ENCODE data around the gene MLKL.

The MLKL gene

DNA sequence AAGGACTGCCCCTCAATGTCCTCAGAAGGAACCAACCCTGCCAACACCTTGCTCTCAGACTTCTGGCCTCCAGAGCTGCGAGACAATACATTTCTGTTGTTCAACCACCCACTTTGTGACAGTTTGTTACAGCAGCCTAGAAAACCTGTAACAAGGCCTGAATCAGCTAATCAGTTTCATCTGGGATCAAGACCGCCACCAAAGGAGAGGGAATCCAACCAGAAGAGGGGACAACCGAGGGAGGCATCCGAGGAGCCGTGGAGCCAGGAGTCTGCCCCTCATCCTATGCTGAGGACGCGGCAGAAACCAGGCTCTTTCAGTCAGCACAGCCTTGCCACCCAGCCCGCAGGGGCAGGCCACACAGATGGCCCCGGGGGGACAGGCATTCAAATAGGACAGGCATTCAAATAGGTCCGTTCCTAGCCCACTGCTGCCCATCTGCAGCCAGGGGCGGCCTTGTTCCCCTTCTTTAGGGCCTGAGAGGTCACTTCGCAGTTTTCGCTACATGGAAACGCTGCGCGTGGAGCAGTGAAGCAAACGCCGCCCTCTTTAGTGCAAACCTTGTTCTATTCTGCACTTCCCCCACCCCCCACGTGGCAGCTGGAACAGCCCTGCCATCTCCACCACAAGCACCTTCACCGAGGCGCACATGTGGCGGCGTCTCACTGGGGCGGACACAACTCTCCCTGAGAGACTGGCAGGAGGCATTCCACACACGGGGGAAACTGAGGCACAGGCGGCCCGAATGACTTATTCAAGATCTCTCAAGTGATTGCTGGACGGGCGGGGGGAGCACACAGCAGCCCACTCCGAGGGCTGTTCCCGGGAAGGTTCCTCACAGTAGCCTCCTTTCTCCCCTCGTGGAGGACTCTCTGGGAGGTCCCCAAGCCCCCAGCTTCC is 47.3 kb upstream of the MLKL start:
- H3K27me3 ChIP-seq (ENCODE audit: low read depth, low read length), result peaks cover 6% of the 10 kb centered on the region; the same call in 1 of the 2 replicates
- no peak for TF ChIP-seq EZH2phosphoT487 (IDR thresholded peaks at IDR 0.05; ENCODE audit: low read depth)
- TF ChIP-seq, protein P1, sequence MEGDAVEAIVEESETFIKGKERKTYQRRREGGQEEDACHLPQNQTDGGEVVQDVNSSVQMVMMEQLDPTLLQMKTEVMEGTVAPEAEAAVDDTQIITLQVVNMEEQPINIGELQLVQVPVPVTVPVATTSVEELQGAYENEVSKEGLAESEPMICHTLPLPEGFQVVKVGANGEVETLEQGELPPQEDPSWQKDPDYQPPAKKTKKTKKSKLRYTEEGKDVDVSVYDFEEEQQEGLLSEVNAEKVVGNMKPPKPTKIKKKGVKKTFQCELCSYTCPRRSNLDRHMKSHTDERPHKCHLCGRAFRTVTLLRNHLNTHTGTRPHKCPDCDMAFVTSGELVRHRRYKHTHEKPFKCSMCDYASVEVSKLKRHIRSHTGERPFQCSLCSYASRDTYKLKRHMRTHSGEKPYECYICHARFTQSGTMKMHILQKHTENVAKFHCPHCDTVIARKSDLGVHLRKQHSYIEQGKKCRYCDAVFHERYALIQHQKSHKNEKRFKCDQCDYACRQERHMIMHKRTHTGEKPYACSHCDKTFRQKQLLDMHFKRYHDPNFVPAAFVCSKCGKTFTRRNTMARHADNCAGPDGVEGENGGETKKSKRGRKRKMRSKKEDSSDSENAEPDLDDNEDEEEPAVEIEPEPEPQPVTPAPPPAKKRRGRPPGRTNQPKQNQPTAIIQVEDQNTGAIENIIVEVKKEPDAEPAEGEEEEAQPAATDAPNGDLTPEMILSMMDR (IDR thresholded peaks at IDR 0.05; ENCODE audit: low read depth, low read length), result no peak
- H3K27ac ChIP-seq (ENCODE audit: low read length), result no peak overlapping the region
- H3K36me3 ChIP-seq (replicated peaks; ENCODE audit: low read depth, low read length), result no peaks in the 10 kb centered on the region
- H2AFZ ChIP-seq (ENCODE audit: low read depth, low read length), result no peak overlapping the region
- H3K79me2 ChIP-seq (ENCODE audit: low read length), result no peaks in the 10 kb centered on the region
- no peaks in the 10 kb centered on the region for H4K20me1 ChIP-seq (ENCODE audit: insufficient read depth, low read length)
- H3K4me1 ChIP-seq (ENCODE audit: low read length), result no peaks in the 10 kb centered on the region
- H3K9ac ChIP-seq (ENCODE audit: low read length), result no peak overlapping the region
- no peak overlapping the region for H3K4me2 ChIP-seq (ENCODE audit: low read length)
- no peaks in the 10 kb centered on the region for H3K9me3 ChIP-seq (ENCODE audit: insufficient read depth, low read length)
- no peak overlapping the region for H3K4me3 ChIP-seq (ENCODE audit: low read length)

GRCh38 chr16:74745926-74746325 is 45.3 kb upstream of the MLKL start:
- Histone ChIP-seq H3K9me3 (ENCODE audit: insufficient read depth, low read length) (no peaks in the 10 kb centered on the region), H3K4me1 (ENCODE audit: low read length) (no peaks in the 10 kb centered on the region), H3K4me2 (ENCODE audit: low read length) (no peak overlapping the region), H3K27me3 (ENCODE audit: low read depth, low read length) (no peaks in the 10 kb centered on the region), H3K79me2 (ENCODE audit: low read length) (no peaks in the 10 kb centered on the region), H3K9ac (ENCODE audit: low read length) (no peak overlapping the region), H4K20me1 (ENCODE audit: insufficient read depth, low read length) (no peaks in the 10 kb centered on the region), H3K36me3 (replicated peaks; ENCODE audit: low read depth, low read length) (no peaks in the 10 kb centered on the region), H2AFZ (ENCODE audit: low read depth, low read length) (no peak overlapping the region), H3K4me3 (ENCODE audit: low read length) (no peak overlapping the region), H3K27ac (ENCODE audit: low read length) (no peak overlapping the region)
- no peak for TF ChIP-seq EZH2phosphoT487 (IDR thresholded peaks at IDR 0.05; ENCODE audit: low read depth)

DNA sequence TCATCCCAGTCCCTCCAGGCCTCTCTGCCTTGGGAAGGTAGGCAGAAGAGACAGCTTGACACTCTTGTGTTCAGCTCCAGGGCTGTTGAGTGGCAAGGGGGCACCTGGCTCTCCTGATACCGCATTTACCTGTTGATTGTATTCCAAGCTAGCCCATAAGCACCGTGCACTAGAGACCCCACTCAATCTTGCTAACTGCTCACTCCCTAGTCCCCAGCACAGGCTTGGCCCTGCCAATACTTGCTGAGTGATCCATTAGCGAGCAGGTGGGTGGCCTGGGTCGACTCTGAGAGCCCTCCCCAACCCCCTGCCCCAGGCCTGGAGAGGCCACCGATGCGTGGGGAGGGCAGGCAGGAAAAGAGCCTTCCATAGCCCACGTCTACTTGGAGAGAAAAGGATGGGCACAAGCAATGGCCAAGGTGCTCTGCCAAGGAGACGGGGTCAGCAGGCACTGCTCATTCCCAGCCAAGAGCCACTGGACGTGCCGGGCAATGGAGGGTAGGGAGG is 44.5 kb upstream of the MLKL start:
- H2AFZ ChIP-seq (ENCODE audit: low read depth, low read length), result no peak overlapping the region

DNA sequence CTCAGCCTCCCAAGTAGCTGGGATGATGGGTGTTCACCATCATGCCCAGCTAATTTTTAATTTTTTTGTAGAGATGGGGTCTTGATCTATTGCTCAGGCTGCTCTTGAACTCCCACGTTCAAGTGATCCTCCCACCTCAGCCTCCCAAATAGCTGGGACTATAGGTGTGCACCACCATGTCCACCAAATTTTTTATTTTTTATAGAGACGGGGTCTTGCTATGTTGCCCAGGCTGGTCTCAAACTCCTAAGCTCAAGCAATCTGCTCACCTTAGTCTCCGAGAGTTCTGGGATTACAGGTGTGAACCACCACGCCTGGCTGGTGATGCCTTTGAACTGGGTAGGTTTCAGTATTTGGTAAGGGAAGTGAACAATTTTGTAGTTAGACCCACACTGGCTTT is 43.9 kb upstream of the MLKL start:
- no peaks in the 10 kb centered on the region for H3K27me3 ChIP-seq (ENCODE audit: low read depth, low read length)
- H3K9me3 ChIP-seq (ENCODE audit: insufficient read depth, low read length), result no peaks in the 10 kb centered on the region
- no peak overlapping the region for H3K27ac ChIP-seq (ENCODE audit: low read length)
- no peak overlapping the region for H3K4me2 ChIP-seq (ENCODE audit: low read length)
- no peak overlapping the region for H3K4me3 ChIP-seq (ENCODE audit: low read length)
- no peaks in the 10 kb centered on the region for H3K79me2 ChIP-seq (ENCODE audit: low read length)
- H2AFZ ChIP-seq (ENCODE audit: low read depth, low read length), result no peak overlapping the region
- no peaks in the 10 kb centered on the region for H3K36me3 ChIP-seq (replicated peaks; ENCODE audit: low read depth, low read length)
- H3K9ac ChIP-seq (ENCODE audit: low read length), result no peak overlapping the region
- no peaks in the 10 kb centered on the region for H4K20me1 ChIP-seq (ENCODE audit: insufficient read depth, low read length)
- H3K4me1 ChIP-seq (ENCODE audit: low read length), result no peaks in the 10 kb centered on the region
- no peak for TF ChIP-seq EZH2phosphoT487 (IDR thresholded peaks at IDR 0.05; ENCODE audit: low read depth)
- TF ChIP-seq, protein P1 (IDR thresholded peaks at IDR 0.05; ENCODE audit: low read depth, low read length), result no peak

More for the DNA sequence above, 44.5 kb upstream of the MLKL start:
- Histone ChIP-seq H3K36me3 (replicated peaks; ENCODE audit: low read depth, low read length) (no peaks in the 10 kb centered on the region), H3K4me2 (ENCODE audit: low read length) (no peak overlapping the region), H3K9ac (ENCODE audit: low read length) (no peak overlapping the region), H3K27ac (ENCODE audit: low read length) (no peak overlapping the region), H4K20me1 (ENCODE audit: insufficient read depth, low read length) (no peaks in the 10 kb centered on the region), H3K4me1 (ENCODE audit: low read length) (no peaks in the 10 kb centered on the region), H3K79me2 (ENCODE audit: low read length) (no peaks in the 10 kb centered on the region), H3K4me3 (ENCODE audit: low read length) (no peak overlapping the region), H3K9me3 (ENCODE audit: insufficient read depth, low read length) (no peaks in the 10 kb centered on the region), H3K27me3 (ENCODE audit: low read depth, low read length) (no peaks in the 10 kb centered on the region)
- no peak for TF ChIP-seq EZH2phosphoT487 (IDR thresholded peaks at IDR 0.05; ENCODE audit: low read depth)
- TF ChIP-seq, protein P1 (IDR thresholded peaks at IDR 0.05; ENCODE audit: low read depth, low read length), result no peak

Data from OCI-LY3 (cell line).